Tibial nerve (tissue), 3 donors: Measurements from ENCODE around the gene F11R.

ENCODE experiments used
- CTCF ChIP-seq, 5 experiments: fragments of 200-600 bp in 3 of 5; fragments of 450-650 bp in 2 of 5; sonication (generic) in 3 of 5; IDR thresholded peaks; one replicate each; pipeline ENCODE4 v1.5.1; 2016 to 2019; ENCODE audit warnings: antibody characterized with exemption in 5 of 5, mild to moderate bottlenecking in 3 of 5, moderate library complexity in 2 of 5
- POLR2A ChIP-seq, 2 donors: fragments of 450-650 bp; IDR thresholded peaks; one replicate each; pipeline ENCODE4 v1.6.1; 2017; ENCODE audit warnings: antibody characterized with exemption in 2 of 2, mild to moderate bottlenecking in 2 of 2, moderate library complexity in 2 of 2

GRCh38 chr1:160973491-160973890, 47.5 kb downstream of the F11R start:
- TF ChIP-seq CTCF (IDR thresholded peaks at IDR 0.05) (no peak), POLR2A (IDR thresholded peaks at IDR 0.05) (no peak)
